ENCODE measurements around the gene TMEM145.
"Not testable (repeated sequence)": the region's sequence is repeated elsewhere in the genome, so short reads cannot be mapped to it uniquely, and the experiment has no call there.

TMEM145 gene

GRCh38 chr19:42339126-42339860 is 26.2 kb downstream of the TMEM145 start:
- DNase-seq, result not testable (repeated sequence)

GRCh38 chr19:42339922-42340321 is 26.8 kb downstream of the TMEM145 start:
- not testable (repeated sequence) for DNase-seq

GRCh38 chr19:42343344-42344110 is 30.4 kb downstream of the TMEM145 start:
- DNase-seq, result no peak

- DNase-seq, result no peak
Measured at GRCh38 chr19:42344336-42344893, 31.3 kb downstream of the TMEM145 start.

- DNase-seq, result no peak
Measured at GRCh38 chr19:42345191-42345812, 32.2 kb downstream of the TMEM145 start.

- DNase-seq, result no peak
Measured at GRCh38 chr19:42348211-42348610, 35.1 kb downstream of the TMEM145 start.

- DNase-seq, result no peak
Measured at GRCh38 chr19:42349378-42350107, 36.4 kb downstream of the TMEM145 start.

- DNase-seq, result no peak
Measured at GRCh38 chr19:42350417-42350816, 37.3 kb downstream of the TMEM145 start.

- DNase-seq, result no peak
Measured at GRCh38 chr19:42351079-42351735, 38.1 kb downstream of the TMEM145 start.

GRCh38 chr19:42352301-42353259 is 39.5 kb downstream of the TMEM145 start:
- DNase-seq, result peak; percentile 41

GRCh38 chr19:42353341-42354015 is 40.4 kb downstream of the TMEM145 start:
- no peak for DNase-seq

GRCh38 chr19:42355896-42356295 is 42.8 kb downstream of the TMEM145 start:
- no peak for DNase-seq

- DNase-seq, result no peak
Measured at GRCh38 chr19:42356686-42357085, 43.6 kb downstream of the TMEM145 start.

- no peak for DNase-seq
Measured at GRCh38 chr19:42357290-42357689, 44.2 kb downstream of the TMEM145 start.

- no peak for DNase-seq
Measured at GRCh38 chr19:42360787-42361544, 47.9 kb downstream of the TMEM145 start.

- DNase-seq, result no peak
Measured at GRCh38 chr19:42361545-42361910, 48.4 kb downstream of the TMEM145 start.

- no peak for DNase-seq
Measured at GRCh38 chr19:42362342-42362741, 49.2 kb downstream of the TMEM145 start.

- no peak for DNase-seq
Measured at GRCh38 chr19:42362891-42363440, 49.9 kb downstream of the TMEM145 start.

GRCh38 chr19:42363614-42364346 is 50.7 kb downstream of the TMEM145 start:
- DNase-seq, result no peak

All from activated CD4-positive, alpha-beta T cell treated with anti-CD3 and anti-CD28 coated beads, Interleukin-10, Interleukin-2, amounts not matched to agents 100 ng/mL and 50 ng/mL, durations not matched to agents 16 hours and 8 hours (primary cell).